Activated B cell treated with CpG ODN at 0.5 μM for 24 hours (primary cell): ENCODE measurements around the gene ENDOG. TPM values are rescaled to one million over a fixed set of nuclear protein-coding genes. Genes with fewer than 3 reads are reported as not detected.
A peak's percentile ranks its signal among the peaks of the same experiment; 100 is the strongest.

Source experiments
- ATAC-seq: fragments of 200-7000 bp; cut with Tn5 transposase; one replicate; pipeline ENCODE4 v1.10.0; 2021; ENCODE audit warnings: low read depth, mild to moderate bottlenecking, moderate library complexity
- CTCF ChIA-PET: fragments of 350-600 bp; sonication (Branson Sonifier 250); formaldehyde crosslinking; loops from one replicate; lab custom pipeline; 2021; ENCODE audit warnings: antibody characterized with exemption; lab: Charles Lee
- POLR2A ChIA-PET: fragments of 350-600 bp; sonication (Branson Sonifier 250); formaldehyde crosslinking; loops from one replicate; lab custom pipeline; 2021; ENCODE audit warnings: antibody characterized with exemption; lab: Charles Lee
- DNase-seq: peaks from one replicate; pipeline ENCODE4 v3.0.0; 2022
- H3K27ac Mint-ChIP-seq: one replicate; pipeline ENCODE4 v1.8.0; 2020; ENCODE audit warnings: mixed read lengths
- H3K27me3 Mint-ChIP-seq: one replicate; pipeline ENCODE4 v1.8.0; 2021; ENCODE audit warnings: mixed read lengths
- H3K36me3 Mint-ChIP-seq: one replicate; pipeline ENCODE4 v1.8.0; 2021; ENCODE audit warnings: low read depth, mixed read lengths
- H3K4me1 Mint-ChIP-seq: one replicate; pipeline ENCODE4 v1.8.0; 2021; ENCODE audit warnings: mixed read lengths
- H3K4me3 Mint-ChIP-seq: one replicate; pipeline ENCODE4 v1.8.0; 2020; ENCODE audit warnings: mild to moderate bottlenecking, mixed read lengths
- H3K9me3 Mint-ChIP-seq: one replicate; pipeline ENCODE4 v1.8.0; 2020; ENCODE audit warnings: mixed read lengths
- CTCF ChIP-seq: fragments of 200-600 bp; IDR thresholded peaks from one replicate; pipeline ENCODE4 v1.8.0; 2022; ENCODE audit warnings: antibody characterized with exemption, mild to moderate bottlenecking
- intact Hi-C: fragments of 100-400 bp; cut with micrococcal nuclease; formaldehyde crosslinking; loops from one replicate; pipeline ENCODE4 v1.15.1; 2024
- total RNA-seq: library from RNA; stranded (reverse); gene quantifications from 2 replicates; pipeline ENCODE4 v1.2.3, GENCODE V29; 2022

Gene ENDOG
- total RNA-seq, 1 donor from 2014 or later: 16.9 TPM

GRCh38 chr9:128782669-128783068 lies 35.6 kb upstream of the ENDOG start:
- intact Hi-C loops: no loop called here
- peaks cover 14% of the 10 kb centered on the region for H3K4me1 Mint-ChIP-seq
- ChIA-PET POLR2A (interaction anchor here (0.6 to 0.8 kb wide), 2 partner anchors 10 to 109 kb away, joined by 3 read pairs; no protein-coding TSS in a partner anchor), CTCF (interaction anchor here (1.1 kb wide), 1 partner anchor 36 kb away, joined by 3 read pairs; the partner anchor contains the start of gene ENDOG)
- no peak overlapping the region for H3K27ac Mint-ChIP-seq
- ATAC-seq (no peak), DNase-seq (no peak)
- peaks cover 2% of the 10 kb centered on the region for H3K9me3 Mint-ChIP-seq
- no peak for TF ChIP-seq CTCF
- H3K36me3 Mint-ChIP-seq: peaks cover 2% of the 10 kb centered on the region
- H3K4me3 Mint-ChIP-seq: no peak overlapping the region
- H3K27me3 Mint-ChIP-seq: no peaks in the 10 kb centered on the region

- POLR2A ChIA-PET: interaction anchor here (0.6 to 1.2 kb wide), 4 partner anchors 13 to 1658 kb away, joined by 3 to 9 read pairs (median 5); partner anchors contain the start of gene ZER1
- intact Hi-C loops: no loop called here
- Mint-ChIP-seq H3K9me3 (peaks cover 2% of the 10 kb centered on the region), H3K36me3 (peaks cover 14% of the 10 kb centered on the region), H3K27ac (no peak overlapping the region), H3K27me3 (no peaks in the 10 kb centered on the region), H3K4me1 (peaks cover 24% of the 10 kb centered on the region), H3K4me3 (no peak overlapping the region)
- CTCF ChIA-PET: no interaction called here
- ATAC-seq (no peak), DNase-seq (no peak)
- no peak for TF ChIP-seq CTCF
Measured at GRCh38 chr9:128785427-128785826, 32.9 kb upstream of the ENDOG start.

GRCh38 chr9:128786681-128787601 lies 31.4 kb upstream of the ENDOG start, which contains the start of gene TBC1D13:
Gene TBC1D13 (plus strand): TSS chr9:128787253. CDS start chr9:128787354, 101 bp downstream.
- Mint-ChIP-seq H3K4me1 (peaks cover 17% of the 10 kb centered on the region), H3K27me3 (no peaks in the 10 kb centered on the region), H3K4me3 (peak within 1 kb of the TSS; percentile 95), H3K9me3 (no peaks in the 10 kb centered on the region), H3K27ac (peak within 1 kb of the TSS; percentile 85), H3K36me3 (peaks cover 29% of the 10 kb centered on the region)
- DNase-seq: peak; percentile 96
- ChIA-PET POLR2A (interaction anchor here (0.5 to 0.9 kb wide), 3 partner anchors 15 to 198 kb away, joined by 3 to 7 read pairs (median 4); partner anchors contain the start of gene ZER1), CTCF (interaction anchor here (1.4 kb wide), 1 partner anchor 76 kb away, joined by 4 read pairs; no protein-coding TSS in a partner anchor)
- TF ChIP-seq CTCF: no peak
- ATAC-seq: peak; percentile 95
- intact Hi-C loops: loop anchor here (1.0 kb wide), 7 partner anchors 15 to 465 kb away; partner anchors contain the start of genes COQ4, DYNC2I2, ENDOG and KYAT1

- peaks cover 35% of the 10 kb centered on the region for H3K36me3 Mint-ChIP-seq
- intact Hi-C loops: loop anchor here (1.0 kb wide), 7 partner anchors 15 to 465 kb away; partner anchors contain the start of genes COQ4, DYNC2I2, ENDOG and KYAT1
- H3K4me3 Mint-ChIP-seq: peak overlapping the region; percentile 95
- no peaks in the 10 kb centered on the region for H3K27me3 Mint-ChIP-seq
- no peak for TF ChIP-seq CTCF
- peaks cover 17% of the 10 kb centered on the region for H3K4me1 Mint-ChIP-seq
- ChIA-PET POLR2A (interaction anchor here (0.5 to 1.6 kb wide), 3 partner anchors 15 to 42 kb away, joined by 4 to 7 read pairs (median 6); partner anchors contain the start of gene SPOUT1), CTCF (interaction anchor here (1.4 to 2.2 kb wide), 2 partner anchors 31 to 76 kb away, joined by 4 to 9 read pairs; partner anchors contain the start of gene ENDOG)
- peak overlapping the region; percentile 85 for H3K27ac Mint-ChIP-seq
- ATAC-seq (no peak), DNase-seq (no peak)
- no peaks in the 10 kb centered on the region for H3K9me3 Mint-ChIP-seq
Measured at GRCh38 chr9:128787659-128788058, 30.6 kb upstream of the ENDOG start.
